Right hindlimb (tissue), 1 donor: ENCODE results near the gene ADSS2.
A peak's percentile ranks its signal among the peaks of the same experiment; 100 is the strongest.

Experiments used
- DNase-seq: peaks from one replicate; pipeline ENCODE4 v3.0.0-alpha.2; 2018

ADSS2 gene

DNA sequence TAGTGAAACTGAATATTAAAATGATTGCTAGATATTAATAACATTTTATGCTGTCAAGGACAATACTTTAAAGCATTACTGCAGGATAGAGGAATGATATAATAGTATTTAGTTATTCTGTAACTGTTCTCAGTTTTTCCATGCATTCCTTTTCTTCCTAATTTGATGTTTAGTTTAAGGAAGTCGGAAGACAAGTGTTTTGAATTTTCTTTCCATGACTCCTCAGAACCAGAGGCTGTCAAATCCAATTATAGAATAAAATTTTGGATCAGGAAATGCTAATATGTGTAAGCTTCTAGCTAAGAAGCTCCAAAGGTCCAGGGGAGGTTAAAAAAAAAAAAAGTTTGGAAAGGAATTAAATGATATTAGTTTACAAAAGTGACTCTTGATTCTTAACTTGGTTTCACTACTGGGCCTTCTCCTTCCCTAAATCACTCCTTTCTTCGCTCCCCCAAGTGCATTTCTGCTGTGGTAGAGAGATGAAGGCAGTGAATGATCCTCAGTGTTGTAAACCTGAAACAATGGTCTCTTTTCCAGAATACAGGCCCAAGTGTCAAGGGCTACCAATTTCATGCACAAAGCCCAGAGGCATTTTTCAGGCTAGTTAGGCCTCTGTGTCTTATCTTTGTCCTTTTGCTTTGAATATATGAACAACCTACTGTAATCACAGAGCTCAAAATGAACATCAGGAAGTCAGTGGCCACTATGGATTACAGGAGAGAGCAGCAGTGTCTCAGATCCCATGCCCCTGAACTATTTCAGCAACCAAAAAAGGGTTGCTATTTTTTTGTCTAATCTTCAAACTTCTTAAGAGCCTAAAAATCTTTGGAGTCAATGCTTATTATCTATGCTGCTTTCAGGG lies 6.2 kb downstream of the ADSS2 start:
- DNase-seq, result no peak

- DNase-seq, result no peak
These were observed 6.9 kb downstream of the ADSS2 start for GRCh38 chr1:244444854-244445253.

GRCh38 chr1:244442850-244443249 lies 8.9 kb downstream of the ADSS2 start:
- DNase-seq, result no peak

DNA sequence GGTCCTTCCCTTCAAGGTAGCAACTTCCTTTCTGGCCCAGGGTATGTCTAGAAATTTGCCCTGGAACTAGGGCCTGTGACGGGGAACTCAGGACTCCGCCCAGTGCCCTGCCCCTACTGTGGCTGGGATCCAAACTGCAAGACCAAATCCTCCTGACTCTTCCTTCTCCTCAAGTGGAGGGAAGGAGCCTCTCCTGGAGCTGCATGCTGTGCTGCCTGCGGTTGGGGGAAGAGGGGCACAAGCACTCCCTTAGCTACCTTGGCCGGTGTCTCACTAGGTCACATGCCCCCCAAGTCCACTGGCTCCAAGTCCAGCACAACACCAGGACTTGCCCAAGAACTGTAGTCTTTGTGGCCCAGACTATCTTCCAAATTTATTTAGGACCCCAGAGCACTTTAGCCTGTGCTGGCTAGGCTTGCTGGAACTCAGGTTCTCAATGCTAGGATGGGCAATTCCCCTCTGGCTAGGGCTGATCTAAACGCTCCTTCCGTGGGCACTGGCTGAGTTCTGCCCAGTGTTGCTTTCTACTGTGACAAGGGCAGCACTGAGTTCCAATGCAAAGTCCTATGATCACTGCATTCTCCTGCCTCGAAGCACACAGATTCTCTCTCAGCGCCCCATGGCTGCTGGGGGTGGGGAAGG lies 12.2 kb downstream of the ADSS2 start:
- DNase-seq, result no peak

- no peak for DNase-seq
These were observed 14.6 kb downstream of the ADSS2 start for GRCh38 chr1:244437086-244437468.

DNA sequence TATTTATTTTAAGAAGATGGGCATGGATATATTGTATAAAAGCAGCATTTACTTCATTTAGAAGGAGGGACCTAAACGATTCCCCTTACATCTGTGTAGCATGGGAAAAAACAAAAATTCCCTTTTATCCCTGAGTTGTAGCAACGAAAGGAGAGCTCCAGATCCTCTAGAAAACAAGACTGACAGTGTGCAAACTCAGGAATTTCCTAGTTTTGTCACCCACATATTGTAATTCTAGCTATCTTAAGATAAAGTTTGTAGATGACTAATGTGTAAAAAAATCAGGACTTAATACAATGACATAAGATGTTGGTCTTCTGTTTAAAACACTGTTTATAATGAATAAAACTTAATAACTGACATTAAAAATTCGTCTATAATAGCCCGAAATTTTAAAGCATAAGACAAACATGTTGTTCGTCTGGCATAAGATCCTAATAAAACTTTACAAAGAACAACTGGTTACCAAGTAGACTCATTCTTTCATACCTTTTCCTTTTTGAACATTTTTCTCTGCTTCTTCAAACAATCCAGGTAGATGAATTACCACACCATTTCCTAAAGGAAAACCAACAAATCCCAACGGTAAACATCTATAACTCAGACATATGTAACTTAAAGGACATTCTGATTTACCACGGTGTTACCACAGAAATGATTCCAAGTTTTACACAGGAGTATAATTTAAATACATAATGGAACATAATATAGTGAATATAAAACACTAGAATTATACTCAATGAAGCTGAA lies 15.2 kb downstream of the ADSS2 start:
- DNase-seq, result no peak

GRCh38 chr1:244435562-244436205 lies 16.0 kb downstream of the ADSS2 start:
- peak; percentile 20 for DNase-seq

GRCh38 chr1:244431166-244431565 lies 20.5 kb downstream of the ADSS2 start:
- DNase-seq, result no peak

DNA sequence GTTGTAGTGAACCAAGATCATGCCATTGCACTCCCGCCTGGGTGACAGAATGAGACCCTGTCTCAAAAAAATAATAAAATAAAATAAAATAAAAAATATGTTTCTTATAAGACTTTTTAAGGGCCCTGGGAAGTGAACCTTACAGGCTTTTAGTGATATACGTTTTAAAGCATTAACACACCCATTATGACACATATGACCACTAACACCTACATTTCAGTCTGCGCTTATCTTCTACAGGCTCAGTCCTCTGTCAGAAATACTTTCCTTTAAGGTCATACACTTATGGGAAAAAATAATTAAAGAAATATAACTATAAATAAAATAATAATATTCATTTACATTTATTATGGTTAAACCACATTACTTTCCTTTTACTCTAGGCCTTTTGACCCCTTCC lies 21.9 kb downstream of the ADSS2 start:
- DNase-seq, result no peak

- DNase-seq, result no peak
These were observed 24.1 kb downstream of the ADSS2 start for GRCh38 chr1:244427647-244428046.

DNA sequence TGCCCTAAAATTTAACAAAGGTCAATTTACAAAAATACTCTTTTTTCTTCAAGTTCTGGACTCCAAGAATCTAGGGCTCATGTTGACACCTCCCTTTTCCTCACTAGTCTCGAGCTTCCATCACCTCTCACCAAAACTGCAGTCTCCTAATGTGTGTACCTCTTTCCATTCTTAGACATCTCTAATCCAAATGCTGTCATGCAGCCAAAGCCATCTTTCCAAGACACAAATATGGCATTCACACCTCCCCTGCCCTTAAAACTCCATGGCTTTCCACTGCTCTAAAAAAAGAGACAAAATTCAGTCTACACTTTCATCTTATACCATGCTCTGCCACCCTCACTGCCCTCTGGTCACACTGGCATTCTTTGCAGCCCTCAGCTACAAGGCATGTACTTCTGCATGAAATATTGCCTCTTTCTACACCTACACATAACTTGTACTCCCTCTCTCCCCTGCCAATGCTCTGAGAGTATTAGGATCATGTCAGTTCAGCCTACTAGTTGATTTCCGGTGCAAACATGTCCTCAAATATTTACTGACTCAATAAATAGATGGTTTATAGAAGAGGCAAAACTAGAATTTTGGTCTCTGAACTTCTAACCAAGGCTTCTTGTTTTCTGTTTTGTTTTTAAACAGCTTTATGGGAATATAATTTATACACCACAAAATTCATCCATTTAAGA lies 26.9 kb downstream of the ADSS2 start:
- no peak for DNase-seq

- no peak for DNase-seq
These were observed 29.5 kb downstream of the ADSS2 start for GRCh38 chr1:244422174-244422573.

- DNase-seq, result no peak
These were observed 32.7 kb downstream of the ADSS2 start for GRCh38 chr1:244419024-244419423.

DNA sequence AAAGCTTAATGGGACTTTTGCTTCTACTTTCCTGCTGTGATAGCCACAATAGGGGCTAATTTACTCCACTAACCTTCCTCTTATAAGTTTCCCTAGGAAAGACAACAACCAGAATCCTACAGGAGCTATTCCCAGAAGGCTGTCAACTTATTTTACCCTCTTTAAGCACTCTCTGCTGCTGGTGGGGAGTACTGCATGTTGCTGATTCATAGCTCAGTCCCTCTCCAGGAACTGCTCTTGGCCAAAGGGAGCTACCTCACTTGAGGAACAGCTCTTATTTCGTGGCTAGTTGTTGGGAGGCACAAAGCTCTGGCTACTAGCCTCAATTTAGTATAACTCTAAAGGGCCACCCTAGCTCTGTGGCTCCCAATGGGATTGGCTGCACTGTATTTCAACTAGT lies 37.2 kb downstream of the ADSS2 start:
- DNase-seq, result no peak

- no peak for DNase-seq
These were observed 38.0 kb downstream of the ADSS2 start for GRCh38 chr1:244413736-244414135.

DNA sequence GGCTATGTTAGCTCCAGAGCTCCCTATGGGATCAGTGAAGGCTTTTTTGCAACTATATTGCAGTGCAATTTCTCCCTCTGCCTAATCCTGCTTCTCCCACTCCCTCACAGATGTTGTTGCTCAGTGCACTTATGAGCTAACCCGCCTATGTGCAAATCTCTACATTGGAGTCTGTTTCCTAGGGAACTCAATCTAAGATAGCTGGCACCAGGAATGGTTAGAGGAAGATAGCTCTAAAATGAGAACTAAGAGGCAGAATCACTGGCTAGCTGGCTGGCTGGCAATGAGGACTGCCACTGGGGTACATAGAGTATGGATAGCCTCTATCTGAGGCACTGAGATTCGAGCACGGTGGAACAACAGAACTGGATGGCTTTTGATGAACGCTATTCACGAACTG lies 39.5 kb downstream of the ADSS2 start:
- no peak for DNase-seq

DNA sequence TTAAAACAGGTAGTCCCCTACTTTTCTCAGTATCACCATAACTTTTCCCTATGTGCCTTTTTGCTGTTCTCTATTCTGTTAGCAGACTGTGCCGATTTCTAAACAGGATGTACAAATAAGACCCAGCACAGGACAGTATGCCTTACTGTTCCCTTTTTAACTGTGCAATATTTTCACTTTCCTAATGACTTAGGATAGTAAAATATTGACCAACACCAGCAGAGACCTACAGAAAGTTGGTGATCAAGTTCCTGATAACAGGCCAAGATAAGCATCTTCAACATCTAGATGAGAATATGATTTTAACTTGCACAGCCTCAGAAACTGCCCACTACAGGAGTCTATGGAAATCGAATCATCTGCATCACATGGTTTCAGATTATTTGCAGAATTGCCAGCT lies 42.0 kb downstream of the ADSS2 start:
- no peak for DNase-seq

- no peak for DNase-seq
These were observed 45.4 kb downstream of the ADSS2 start for GRCh38 chr1:244406337-244406736.

DNA sequence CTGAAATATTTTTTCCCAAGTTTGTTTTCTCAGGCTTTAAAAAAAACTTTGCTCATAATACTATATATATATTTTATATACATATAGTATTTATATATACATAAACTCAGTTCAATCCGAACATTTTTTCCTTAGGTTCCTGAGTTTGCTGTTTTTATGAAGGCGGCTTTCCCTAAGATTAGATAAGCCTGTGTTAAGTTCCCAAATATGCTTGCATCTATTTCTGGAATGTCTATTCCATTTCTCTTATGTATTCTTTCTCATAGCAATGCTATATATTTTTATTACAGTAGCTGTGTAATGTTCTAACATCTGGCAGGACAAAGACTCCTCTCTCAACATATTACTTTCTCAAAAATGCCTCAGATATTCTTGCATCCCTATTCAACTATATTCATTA lies 45.9 kb downstream of the ADSS2 start:
- no peak for DNase-seq

DNA sequence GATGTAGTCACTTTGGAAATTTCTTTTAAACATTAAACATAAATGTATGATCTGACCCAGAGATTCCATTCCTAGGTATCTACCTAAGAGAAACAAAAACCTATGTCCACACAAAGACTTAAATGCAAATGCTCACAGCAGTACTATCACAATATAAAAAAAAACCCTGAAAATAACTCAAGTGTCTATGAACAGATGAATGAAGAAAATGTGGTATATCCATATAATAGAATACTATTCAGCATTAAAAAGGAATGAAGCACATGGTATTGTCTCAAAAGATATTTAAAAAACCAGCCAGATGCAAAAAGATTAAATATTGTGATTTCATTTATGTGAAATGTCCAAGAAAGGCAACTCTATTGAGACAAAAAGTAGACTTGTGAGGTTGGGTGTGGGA lies 48.3 kb downstream of the ADSS2 start:
- no peak for DNase-seq

DNA sequence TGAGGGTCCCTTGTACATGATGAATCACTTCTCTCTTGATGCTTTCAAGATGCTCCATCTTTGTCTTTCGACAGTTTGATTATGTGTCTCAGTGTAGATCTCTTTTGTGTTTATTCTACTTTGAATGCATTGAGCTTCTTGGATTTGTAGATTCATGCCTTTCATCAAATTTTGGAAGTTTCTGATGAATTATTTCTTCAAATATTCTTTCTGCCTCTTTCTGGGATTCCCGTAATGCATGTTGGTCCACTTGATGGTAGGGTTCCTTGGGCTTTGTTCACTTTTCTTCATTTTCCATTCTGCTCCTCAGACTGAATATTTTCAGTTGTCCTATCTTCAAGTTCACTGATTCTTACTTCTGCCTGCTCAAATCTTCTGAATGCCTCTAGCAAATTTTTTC lies 50.7 kb downstream of the ADSS2 start:
- no peak for DNase-seq

- DNase-seq, result no peak
These were observed 54.6 kb downstream of the ADSS2 start for GRCh38 chr1:244397131-244397530.

GRCh38 chr1:244395965-244396364 lies 55.7 kb downstream of the ADSS2 start:
- DNase-seq, result no peak
